A673 (cell line): Measurements from ENCODE around the gene PRKAR2A. TPM values are rescaled to one million over a fixed set of nuclear protein-coding genes. Genes with fewer than 3 reads are reported as not detected.

ENCODE experiments used
- BruUV-seq: library from RNA; stranded (reverse); fragments of 400-500 nt; replicated peaks from 2 replicates; lab custom pipeline; 2021; lab: Mats Ljungman, UMichigan
- CTCF ChIA-PET: fragments of 300-600 bp; sonication (Branson Sonifier 250); formaldehyde crosslinking; loops from one replicate; lab custom pipeline; 2022; ENCODE audit warnings: antibody characterized with exemption; lab: Charles Lee
- POLR2A ChIA-PET: fragments of 300-600 bp; sonication (Branson Sonifier 250); formaldehyde crosslinking; loops from one replicate; lab custom pipeline; 2022; ENCODE audit warnings: antibody characterized with exemption; ENCODE audit not compliant: low non-redundant PET; lab: Charles Lee
- DNase-seq: peaks from one replicate; pipeline ENCODE4 v3.0.0-alpha.2; 2015; ENCODE audit warnings: low spot score
- H3K27ac ChIP-seq: fragments of 200-600 bp; sonication (generic); 2 replicates; pipeline ENCODE4 v1.5.1; 2016; ENCODE audit warnings: mixed run types, low read depth, mild to moderate bottlenecking, mixed read lengths, antibody characterized with exemption, low read length; ENCODE audit not compliant: poor library complexity, severe bottlenecking
- H3K27me3 ChIP-seq: fragments of 200-600 bp; sonication (generic); replicated peaks from 2 replicates; pipeline ENCODE4 v1.6.1; 2017; ENCODE audit warnings: mixed run types, low read depth, mild to moderate bottlenecking, mixed read lengths, antibody characterized with exemption, low read length; ENCODE audit not compliant: insufficient read depth, poor library complexity
- H3K36me3 ChIP-seq: fragments of 200-600 bp; sonication (generic); 2 replicates; pipeline ENCODE4 v1.6.1; 2016; ENCODE audit warnings: mixed run types, mild to moderate bottlenecking, mixed read lengths, antibody characterized with exemption, low read length; ENCODE audit not compliant: insufficient read depth, poor library complexity, severe bottlenecking
- H3K4me1 ChIP-seq: fragments of 200-600 bp; sonication (generic); 2 replicates; pipeline ENCODE4 v1.6.1; 2017; ENCODE audit warnings: mixed run types, mild to moderate bottlenecking, mixed read lengths, antibody characterized with exemption, low read length; ENCODE audit not compliant: insufficient read depth, poor library complexity, severe bottlenecking
- H3K4me3 ChIP-seq: fragments of 200-600 bp; sonication (generic); 2 replicates; pipeline ENCODE4 v1.5.1; 2016; ENCODE audit warnings: low read depth, mixed run types, mild to moderate bottlenecking, mixed read lengths, low read length; ENCODE audit not compliant: poor library complexity, severe bottlenecking
- H3K9me3 ChIP-seq: fragments of 200-600 bp; sonication (generic); 2 replicates; pipeline ENCODE4 v1.6.1; 2016; ENCODE audit warnings: mixed run types, low read depth, mild to moderate bottlenecking, mixed read lengths, antibody characterized with exemption, low read length; ENCODE audit not compliant: poor library complexity, severe bottlenecking
- CTCF ChIP-seq: fragments of 300-800, 200-600 bp; sonication (generic); conservative IDR thresholded peaks from 2 replicates; pipeline ENCODE4 v1.5.1; 2017; ENCODE audit warnings: low read depth, mild to moderate bottlenecking, antibody characterized with exemption, low read length, moderate library complexity, mixed read lengths
- EZH2 ChIP-seq: fragments of 200-600 bp; sonication (generic); IDR thresholded peaks from 2 replicates; pipeline ENCODE4 v1.6.1; 2017; ENCODE audit warnings: borderline replicate concordance, low read depth, mild to moderate bottlenecking, mixed read lengths, antibody characterized with exemption, low read length; ENCODE audit not compliant: poor library complexity, severe bottlenecking
- intact Hi-C: fragments of 100-400 bp; cut with micrococcal nuclease; formaldehyde crosslinking; loops from one replicate; pipeline ENCODE4 v1.10.0; 2022; ENCODE audit not compliant: unreplicated experiment
- total RNA-seq: library from RNA; stranded (reverse); gene quantifications from 2 replicates; pipeline ENCODE4 v1.2.3, GENCODE V29; 2021

The PRKAR2A gene
- total RNA-seq, 1 experiment from 2014 or later = 35.8 TPM

GRCh38 chr3:48820612-48821324 lies 26.9 kb downstream of the PRKAR2A start:
- CTCF ChIA-PET = no interaction called here
- no peak overlapping the region for H3K4me3 ChIP-seq

GRCh38 chr3:48819234-48820221 lies 28.1 kb downstream of the PRKAR2A start:
- ChIA-PET POLR2A (no interaction called here), CTCF (no interaction called here)
- intact Hi-C loops = no loop called here
- Histone ChIP-seq H3K36me3 (no peaks in the 10 kb centered on the region), H3K27me3 (no peaks in the 10 kb centered on the region), H3K27ac (no peak overlapping the region), H3K4me3 (no peak overlapping the region), H3K9me3 (no peaks in the 10 kb centered on the region), H3K4me1 (no peaks in the 10 kb centered on the region)
- no TSS peak for BruUV-seq
- no peak for DNase-seq
- TF ChIP-seq CTCF (no peak), EZH2 (no peak)

More at GRCh38 chr3:48820612-48821324, 26.9 kb downstream of the PRKAR2A start:
- no peaks in the 10 kb centered on the region for H3K4me1 ChIP-seq
- no TSS peak for BruUV-seq
- POLR2A ChIA-PET = no interaction called here
- intact Hi-C loops = no loop called here
- H3K27ac ChIP-seq = no peak overlapping the region
- no peaks in the 10 kb centered on the region for H3K36me3 ChIP-seq
- no peak for TF ChIP-seq EZH2
- no peak for TF ChIP-seq CTCF
- no peaks in the 10 kb centered on the region for H3K9me3 ChIP-seq
- DNase-seq = no peak
- H3K27me3 ChIP-seq = no peaks in the 10 kb centered on the region

GRCh38 chr3:48811524-48811923 lies 36.1 kb downstream of the PRKAR2A start:
- BruUV-seq = no TSS peak
- Histone ChIP-seq H3K36me3 (no peaks in the 10 kb centered on the region), H3K27ac (no peak overlapping the region), H3K9me3 (no peaks in the 10 kb centered on the region), H3K27me3 (no peaks in the 10 kb centered on the region), H3K4me3 (no peak overlapping the region), H3K4me1 (no peaks in the 10 kb centered on the region)
- no peak for DNase-seq
- intact Hi-C loops = no loop called here
- POLR2A ChIA-PET = no interaction called here
- no peak for TF ChIP-seq EZH2
- no peak for TF ChIP-seq CTCF
- CTCF ChIA-PET = no interaction called here
